Stimulated activated CD4-positive, alpha-beta T cell treated with anti-CD3 and anti-CD28 coated beads, Interleukin-15, amount 100 ng/mL, for 24 hours (primary cell): ENCODE data around the gene PREX1.
"Not testable (repeated sequence)": the region's sequence is repeated elsewhere in the genome, so short reads cannot be mapped to it uniquely, and the experiment has no call there.

Source experiments
- DNase-seq: peaks from one replicate; pipeline ENCODE4 v3.0.0-alpha.2; 2020

The PREX1 gene

DNA sequence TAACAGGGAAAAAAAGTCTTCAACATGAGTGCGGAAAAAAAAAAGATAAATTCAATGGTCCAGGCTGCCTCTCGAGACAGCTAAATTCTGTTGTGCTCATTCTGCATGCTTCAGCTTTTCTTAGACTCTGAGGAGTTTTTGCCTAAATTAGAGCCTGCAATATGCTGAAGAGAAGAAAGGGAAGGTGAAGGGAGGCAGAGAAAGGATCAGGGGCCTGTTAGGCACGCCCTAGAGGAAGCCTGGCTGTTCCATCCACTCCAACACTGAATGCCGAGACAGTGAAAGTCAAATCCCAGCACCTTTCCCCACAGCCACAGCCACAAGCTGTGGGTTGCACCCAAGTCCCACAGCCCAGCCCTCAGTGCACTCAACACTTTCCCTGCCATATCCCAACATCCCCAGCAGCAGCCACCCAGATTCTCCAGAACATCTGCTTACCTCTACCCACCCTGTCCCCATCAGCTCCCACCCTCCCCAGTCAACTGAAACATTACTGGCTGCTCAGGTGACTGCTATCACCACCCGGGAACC, 37.3 kb downstream of the PREX1 start:
- no peak for DNase-seq

DNA sequence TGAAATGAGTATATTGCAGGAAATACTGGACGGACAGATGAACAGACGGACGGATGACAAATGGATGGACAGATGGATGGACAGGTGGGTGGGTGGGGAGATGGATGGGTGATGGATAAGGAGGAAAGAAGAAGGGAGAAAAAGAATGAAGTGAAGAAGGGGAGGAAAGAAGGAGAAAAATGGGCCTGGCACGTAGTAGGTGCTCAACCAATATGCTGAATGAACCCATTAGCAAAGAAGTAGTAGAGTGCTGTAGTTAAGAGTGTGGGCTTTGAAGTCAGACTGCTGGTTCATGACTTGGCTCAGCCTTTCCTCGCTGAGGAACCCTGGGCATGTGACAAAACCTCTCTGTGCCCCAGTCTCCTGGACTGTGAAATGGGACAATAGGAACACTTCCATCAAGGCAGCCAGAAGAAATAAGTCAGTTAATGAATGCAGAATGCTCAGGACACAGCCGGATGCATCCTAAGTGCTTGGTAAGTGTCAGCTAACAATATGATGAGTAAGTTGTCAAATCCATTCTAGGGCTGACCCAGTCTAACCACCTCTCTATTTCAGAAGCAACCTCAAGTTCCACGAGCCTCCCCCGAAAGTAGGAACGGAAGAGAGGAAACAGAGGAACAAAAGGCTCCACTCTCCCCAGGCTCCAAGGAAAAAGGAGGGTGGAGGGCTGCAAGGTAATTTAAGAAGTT, 37.9 kb downstream of the PREX1 start:
- DNase-seq, result no peak

DNA sequence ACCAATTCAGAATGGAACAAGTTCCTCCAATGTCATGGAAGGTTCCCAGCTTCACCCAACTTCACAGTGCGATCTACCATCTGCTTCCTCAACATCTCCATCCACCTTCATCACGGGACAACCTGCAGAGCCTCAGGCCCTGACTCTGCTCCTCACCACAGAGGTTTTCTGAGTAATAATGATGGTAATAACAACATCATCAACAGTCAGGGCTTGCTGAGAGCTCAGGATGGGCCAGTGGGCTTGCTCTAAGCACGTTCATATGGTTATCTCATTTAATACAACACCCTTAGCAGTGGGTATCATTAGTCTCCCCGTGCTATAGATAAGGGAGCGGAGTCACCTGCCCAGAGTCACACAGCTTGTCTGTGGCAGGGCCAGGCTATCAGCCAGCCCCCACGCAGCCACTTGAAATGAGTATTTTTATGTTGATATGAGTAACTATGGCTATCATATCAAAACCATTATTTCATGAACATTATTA, 38.6 kb downstream of the PREX1 start:
- peak; percentile 34 for DNase-seq

DNA sequence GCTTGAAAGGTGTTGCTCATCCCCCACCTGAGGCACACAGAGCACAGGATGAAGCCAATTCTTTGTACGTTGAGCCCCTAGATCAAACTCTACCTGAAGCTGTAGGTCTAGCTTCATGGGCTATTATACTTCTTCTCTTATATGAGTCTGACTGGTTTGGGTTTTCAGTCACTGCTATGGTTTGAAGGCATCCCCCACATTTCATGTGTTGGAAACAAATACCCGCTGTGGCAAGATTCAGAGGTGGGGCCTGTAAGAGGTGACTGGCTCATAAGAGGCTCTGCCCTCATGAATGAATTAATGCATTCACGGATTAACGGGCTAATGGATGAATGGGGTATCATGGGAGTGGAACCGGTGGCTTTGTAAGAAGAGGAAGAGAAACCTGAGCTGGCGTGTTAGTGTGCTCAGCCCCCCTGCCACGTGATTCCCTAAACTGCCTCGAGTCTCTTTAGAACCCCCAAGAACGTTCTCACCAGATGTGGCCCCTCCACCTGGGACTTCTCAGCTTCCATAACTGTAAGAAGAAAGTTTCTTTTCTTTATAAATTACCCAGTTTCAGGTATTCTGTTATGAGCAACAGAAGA, 39.2 kb downstream of the PREX1 start:
- no peak for DNase-seq

DNA sequence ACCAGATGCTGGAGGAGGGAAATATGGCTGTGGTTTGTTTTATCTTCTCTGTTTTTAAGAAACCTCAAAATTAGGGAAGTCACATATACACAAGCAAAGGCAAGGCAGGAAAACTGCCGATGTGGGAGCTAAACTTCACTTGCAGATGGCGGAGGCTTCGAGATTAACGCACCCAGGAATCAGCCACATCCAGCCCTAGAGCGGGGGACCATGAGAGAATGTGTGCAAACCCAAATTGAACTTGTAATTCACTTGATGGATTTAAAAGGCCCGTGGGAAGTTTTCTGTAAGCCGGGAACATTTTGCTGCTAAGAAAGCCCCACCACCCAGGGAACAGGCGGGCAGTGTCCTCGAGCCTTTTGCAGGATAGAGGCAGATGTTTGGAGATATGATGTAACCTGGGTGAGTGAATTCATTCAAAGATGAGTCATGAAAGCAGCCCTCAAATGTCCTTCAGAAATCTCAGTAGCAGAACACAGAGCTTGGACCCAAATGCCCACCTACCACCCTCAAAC, 39.9 kb downstream of the PREX1 start:
- DNase-seq, result no peak

DNA sequence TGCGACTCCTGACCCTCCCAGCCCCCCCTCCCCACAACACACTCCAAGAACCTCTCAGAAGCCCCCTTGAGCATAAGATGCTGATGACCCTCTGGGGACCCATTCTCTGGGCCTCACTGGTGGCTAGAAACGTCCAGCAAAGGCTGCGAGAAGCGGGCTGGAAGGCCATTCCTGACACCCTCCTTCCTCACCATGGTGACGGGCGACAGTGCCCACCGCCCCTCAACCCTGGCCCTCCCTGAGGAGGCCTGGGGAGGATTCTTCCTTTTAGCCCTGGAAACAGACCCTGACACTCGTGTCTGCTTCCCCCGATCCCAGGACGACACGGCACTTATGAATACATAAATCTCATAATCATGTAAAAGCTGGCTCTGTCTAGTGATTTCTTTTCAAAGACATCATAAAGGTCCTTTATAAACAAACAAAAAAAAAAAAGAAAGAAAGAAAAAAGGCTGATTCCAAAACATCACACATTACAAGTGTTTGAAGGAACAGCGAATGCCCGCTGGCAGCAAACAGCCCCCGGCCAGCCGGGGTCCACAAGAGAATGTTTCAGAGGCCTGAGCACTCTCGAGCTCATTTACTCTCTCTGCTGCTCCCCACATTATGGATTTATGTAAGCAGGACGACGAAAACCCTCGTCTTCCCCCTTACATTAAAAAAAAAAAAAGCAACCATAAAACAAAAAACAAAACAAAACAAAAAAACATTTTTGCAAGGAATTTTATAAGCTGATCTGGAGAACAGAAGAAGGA, 40.7 kb downstream of the PREX1 start:
- no peak for DNase-seq

DNA sequence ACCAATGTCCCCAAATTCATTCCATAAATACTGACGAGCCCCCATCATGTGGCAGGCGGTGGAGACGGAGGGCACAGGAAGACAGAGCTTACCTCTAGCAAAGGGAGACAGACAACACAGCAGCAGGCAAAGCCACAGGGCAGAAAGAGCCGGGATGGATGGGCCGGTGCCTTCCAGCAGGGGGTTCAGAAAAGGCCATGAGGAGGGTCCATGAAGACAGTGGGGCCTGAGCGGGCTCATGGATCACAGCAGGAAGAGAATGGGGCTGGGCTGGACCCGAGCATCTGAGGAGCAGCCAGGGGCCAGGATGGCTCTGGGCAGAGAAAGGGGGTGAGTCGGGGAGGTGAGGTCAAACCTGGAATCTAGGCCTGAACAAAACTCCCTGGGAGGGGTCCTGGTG, 42.0 kb downstream of the PREX1 start:
- no peak for DNase-seq

DNA sequence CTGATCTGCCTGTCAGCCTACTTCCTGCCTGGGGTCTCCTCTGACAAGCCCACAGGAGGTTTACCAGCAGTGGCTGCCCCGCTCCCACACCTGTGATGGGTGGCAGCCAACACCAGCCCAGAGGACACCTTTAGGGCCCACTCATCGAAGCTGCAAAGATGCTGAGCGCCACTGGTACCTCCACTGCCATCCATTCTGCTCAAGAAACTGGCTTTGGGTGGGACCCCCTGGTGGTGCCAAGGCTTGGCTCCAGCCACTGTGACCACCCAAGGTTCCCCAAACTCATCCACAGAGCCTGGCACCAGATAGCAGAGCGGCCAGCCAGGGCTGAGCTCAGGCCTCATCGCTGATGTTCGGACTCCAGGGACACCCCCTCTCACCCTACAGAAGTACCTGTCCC, 42.5 kb downstream of the PREX1 start:
- no peak for DNase-seq

DNA sequence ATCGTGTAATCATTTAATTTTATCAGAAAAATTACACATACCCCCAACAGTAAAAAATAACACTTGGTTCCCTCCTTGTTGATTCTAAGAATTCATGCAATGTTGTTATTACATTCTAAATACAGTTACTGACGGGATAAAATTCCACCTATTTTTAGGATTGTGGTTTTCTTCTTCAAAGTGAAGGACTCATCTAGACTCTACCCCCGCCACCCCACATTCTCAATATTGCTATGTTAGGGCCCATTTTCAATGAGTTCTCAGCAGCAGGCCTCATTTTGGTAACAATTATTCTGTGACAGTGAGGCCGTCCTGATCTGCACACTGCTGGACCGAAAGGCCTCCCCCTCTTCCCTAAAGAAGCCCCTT, 43.5 kb downstream of the PREX1 start:
- peak; percentile 44 for DNase-seq

DNA sequence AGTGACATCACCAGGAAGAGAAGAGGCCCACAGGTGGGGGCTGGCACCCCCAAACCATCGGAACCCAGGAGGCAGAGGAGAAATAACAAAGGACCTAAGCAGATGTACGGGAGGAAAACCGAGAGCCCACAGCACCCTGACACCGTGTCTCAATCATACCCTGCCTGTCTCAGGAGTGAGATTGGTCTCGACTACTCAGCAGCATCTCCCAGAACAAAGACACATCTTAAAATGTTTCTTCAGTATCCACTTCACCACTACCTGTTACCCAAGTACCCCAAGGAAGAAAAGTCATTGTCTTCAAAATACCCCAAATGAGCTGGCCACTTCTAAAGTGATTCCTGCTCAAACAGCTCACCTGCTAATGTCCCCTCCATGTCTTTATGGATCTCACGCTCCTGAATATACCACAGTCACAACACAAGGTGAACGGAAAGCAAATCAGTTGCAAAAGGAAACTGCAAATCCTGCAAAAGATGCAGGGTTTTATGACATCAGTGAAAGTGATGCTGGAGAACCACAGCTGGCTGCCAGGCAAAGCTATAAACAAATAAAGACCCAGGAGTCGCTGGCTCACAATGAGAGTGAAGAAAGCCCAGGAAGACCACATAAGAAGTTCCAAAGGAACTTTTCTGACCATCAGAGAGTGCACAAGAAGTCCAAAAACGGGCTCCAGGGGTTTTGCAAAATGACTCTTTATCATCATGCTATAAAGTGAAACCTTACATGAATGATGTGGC, 44.1 kb downstream of the PREX1 start:
- peak; percentile 50 for DNase-seq

DNA sequence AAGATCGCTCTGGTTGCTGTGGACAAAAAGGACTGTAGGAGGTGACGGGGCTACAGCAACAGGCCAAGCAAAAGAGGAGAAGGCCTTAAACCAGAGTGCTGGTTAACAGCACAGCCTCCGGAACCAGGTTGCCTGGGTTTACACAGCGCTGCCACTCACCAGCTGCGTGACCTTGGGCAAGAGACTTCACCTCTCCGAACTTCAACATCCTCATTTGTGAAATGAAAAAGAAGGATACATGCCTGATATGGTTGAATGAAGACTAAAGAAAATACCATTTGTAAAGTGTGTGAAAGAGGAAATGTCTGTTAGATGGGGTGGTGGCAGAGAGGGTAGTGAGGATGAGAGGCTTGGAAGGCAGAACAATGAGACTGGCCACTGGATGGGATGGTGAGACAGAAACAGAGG, 44.9 kb downstream of the PREX1 start:
- no peak for DNase-seq

DNA sequence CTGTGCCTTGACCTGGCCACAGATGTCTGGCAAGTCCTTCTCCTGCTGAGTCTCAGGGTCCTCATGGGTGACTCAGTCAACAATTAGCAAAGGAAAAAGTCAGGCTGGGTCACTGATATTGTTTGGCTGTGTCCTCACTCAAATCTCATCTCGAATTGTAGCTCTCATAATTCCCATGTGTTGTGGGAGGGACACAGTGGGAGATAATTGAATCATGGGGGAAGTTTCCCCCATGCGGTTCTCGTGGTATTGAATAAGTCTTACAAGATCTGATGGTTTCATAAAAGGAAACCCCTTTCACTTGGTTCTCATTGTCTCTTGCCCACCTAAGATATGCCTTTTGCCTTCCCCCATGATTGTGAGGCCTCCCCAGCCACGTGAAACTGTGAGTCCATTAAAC, 45.7 kb downstream of the PREX1 start:
- no peak for DNase-seq

DNA sequence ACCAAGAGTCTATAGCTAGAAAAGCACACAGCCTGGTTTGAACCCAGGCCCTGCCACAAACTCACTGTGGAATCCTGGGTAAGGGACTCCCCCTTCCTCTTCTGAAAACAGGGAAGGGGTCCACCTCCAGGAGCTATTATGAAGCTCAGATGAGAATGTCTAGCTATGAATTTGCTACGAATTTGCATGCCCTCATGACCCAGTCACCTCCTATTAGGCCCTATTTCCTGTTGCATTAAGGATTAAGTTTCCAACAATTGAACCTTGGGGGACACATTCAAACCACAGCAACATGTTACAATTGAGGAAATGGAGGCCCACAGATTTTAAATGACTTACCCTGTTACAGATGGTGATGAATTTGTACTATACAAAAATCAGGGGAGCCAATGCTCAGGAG, 46.2 kb downstream of the PREX1 start:
- no peak for DNase-seq

DNA sequence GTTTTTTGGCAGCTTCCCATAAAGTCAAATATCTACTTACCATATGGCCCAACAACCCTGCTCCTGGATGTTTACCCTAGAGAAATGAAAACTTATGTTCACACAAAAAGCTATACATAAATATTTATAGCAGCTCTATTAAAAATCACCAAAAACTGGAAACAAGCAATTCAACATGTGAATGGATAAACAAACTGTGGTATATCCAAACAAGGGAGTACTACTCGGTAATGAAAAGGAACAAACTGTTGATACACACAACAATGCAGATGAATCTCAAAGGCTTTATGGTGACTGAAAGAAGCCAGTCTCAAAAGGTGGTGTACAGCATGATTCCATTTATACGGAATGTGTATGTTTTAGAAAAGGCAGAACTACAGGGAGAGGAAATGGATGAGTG, 48.4 kb downstream of the PREX1 start:
- no peak for DNase-seq

DNA sequence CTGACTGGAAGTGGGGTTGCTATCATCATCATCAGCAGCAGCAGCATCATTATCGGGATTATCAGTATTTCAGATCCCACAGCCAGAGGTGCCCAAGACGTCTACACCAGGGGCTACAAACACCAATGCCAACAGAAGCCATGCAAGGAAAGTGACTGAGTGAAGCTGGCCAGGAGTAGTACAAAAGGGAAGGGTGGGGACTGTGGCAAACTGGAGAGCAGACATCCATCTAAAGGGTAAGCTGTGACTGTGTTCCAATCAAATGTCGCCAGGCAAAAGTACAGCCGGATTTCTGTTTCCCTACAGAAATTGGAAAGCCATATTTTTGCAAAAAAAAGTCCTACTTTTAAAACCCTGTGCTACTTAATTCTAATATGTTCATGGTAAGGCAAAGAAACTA, 50.0 kb downstream of the PREX1 start:
- no peak for DNase-seq

DNA sequence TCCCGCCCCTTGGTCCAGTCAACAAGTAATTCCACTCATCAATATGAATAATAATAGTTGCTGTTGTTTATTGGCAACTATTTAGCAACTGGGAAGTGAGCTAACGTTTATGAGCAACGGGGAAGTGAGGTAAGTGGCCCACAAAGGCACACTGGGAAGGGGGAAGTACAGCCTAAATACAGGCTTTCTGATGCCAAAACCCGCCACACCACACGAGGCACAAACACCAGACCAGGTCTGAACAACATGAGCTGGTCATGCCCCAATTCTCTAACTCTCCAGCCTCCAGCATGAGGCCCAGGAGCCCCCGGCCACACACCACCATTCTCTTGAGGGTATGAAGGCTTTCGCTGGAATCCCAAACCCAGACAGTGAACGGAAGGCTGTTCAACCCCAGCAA, 50.8 kb downstream of the PREX1 start:
- no peak for DNase-seq

DNA sequence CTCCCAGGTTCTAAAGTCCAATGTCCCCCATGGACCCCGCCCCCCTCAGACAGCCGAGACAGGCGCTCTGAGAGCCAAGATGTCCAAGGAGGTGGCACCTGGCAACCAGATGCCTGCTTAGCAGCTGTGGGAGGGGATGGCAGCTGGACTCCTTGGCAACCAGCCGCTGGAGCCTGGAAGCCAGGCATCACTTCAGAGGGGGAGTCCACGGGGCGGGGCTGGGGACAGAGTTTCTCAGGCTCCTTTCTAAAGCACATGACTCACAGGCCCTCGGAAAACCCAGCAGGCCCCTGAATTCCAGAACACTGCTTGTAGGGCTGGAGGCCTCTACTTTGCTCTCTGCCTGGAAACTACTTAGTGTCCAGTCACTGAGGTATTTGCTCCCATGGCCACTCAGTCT, 51.5 kb downstream of the PREX1 start:
- DNase-seq, result no peak

DNA sequence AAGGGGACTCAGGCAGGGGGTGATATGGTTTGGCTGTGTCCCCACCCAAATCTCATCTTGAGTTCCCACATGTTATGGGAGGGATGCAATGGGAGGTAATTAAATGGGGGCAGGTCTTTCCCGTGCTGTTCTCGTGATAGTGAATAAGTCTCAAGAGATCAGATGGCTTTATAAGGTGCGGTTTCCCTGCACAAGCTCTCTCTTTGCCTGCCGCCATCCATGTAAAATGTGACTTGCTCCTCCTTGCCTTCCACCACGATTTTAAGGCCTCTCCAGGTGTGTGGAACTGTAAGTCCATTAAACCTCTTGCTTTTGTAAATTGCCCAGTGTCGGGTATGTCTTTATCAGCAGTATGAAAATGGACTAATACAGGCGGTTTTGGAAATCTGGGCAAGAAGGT, 52.3 kb downstream of the PREX1 start:
- not testable (repeated sequence) for DNase-seq

DNA sequence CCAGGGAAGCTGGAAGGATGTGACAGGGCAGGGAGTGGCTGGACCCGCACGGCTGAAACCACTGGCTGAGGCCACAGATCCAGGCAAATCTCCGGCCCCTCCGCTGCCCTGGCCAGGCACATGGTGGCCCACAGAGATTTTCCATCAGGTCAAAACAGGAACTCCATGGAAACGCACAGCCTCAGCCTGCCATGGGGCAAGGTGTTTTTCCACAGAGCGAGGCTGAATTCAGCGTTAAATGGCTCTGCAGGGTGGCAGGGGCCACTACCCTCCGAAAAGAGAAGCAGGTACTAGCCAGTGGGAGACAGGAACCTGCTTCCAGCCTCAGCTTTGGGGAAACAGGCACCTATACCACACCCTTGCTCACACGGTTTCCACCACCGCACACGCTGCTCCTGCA, 53.1 kb downstream of the PREX1 start:
- DNase-seq, result no peak

DNA sequence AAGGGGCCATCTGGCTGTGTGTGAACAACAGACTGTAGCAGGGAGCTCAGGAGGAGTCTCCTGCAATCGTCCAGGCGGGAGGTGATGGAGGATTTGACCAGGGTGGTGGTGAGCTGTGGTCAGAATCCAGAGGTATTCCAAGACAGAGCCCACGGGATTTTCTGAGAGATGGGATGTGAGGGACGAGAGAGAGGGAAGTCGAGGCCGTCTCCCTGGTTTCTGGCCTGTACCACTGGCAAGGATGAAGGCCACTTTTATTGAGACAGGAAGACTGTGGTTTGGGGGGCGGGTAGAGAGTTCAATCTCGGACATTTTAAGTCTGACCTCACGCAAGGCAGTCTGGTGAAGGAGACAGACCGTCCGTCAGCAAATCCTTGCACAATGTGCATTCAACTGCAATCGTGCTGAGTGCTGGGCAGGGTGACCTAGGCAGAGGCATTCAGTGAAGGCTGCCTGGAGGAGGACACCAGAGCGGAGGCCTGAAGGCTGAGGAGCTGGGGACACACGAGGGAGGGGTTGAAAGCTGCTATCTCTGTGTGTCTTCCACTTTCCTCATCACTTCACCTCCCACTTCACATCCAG, 53.9 kb downstream of the PREX1 start:
- DNase-seq, result no peak

DNA sequence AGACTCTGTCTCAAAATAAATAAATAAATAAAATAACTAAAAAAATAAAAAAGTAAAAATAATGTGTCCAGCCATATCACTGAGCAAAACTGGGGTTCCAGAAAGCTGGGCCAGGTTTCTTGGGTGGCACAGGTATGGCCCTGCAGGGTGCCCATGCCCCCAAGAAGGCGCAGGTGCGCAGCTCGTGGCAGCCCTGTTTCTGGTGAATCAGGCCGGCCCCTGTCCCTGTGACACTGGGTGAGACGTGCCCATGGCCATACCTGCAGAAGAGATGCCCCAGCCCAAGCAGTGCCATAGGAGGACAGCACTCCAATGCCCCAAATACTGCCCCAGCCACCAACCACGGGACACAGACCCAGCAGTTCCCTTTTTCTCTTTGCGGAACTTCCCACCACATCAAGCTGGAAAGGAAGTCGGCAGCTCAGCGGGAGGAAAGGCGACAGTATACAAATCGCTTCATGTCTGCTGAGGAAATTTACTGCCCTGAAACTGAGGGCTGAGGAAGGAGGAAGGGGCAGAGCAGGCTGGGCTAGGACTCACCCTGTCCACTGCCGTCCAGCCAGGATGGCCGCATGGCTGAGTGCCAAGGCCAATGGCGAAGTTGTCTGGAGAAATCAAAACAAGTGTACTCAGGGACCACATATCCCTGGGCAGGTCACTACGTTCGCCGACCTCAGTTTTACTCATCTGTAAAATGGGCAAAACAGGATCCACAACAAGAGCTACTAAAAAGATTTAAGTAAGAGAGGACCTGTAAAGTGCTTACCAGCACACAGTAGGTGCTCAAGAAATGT, 55.4 kb downstream of the PREX1 start:
- DNase-seq, result no peak

DNA sequence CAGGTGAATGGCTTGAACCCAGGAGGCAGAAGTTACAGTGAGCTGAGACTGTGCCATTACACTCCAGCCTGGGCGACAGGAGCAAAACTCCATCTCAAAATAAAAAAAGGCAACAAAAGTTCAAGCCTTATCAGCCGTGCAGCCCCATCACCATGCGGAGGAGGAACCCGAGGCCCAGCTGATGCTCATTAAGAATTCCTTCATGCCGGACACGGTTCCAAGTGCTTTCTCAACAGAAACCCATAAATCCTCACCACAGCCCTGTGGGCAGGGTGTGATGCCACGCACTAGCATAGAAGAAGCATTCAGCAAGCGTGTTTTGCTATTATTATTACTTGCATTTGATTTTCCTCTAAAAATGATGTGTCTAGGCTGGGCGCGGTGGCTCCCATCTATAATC, 56.3 kb downstream of the PREX1 start:
- DNase-seq, result no peak
